Stimulated activated CD4-positive, alpha-beta T cell treated with anti-CD3 and anti-CD28 coated beads, Interleukin-4, amount 100 ng/mL, for 4 hours (primary cell): ENCODE measurements around the gene PON3.

Experiments used
- DNase-seq, 2 experiments: peaks; one replicate each; pipeline ENCODE4 v3.0.0-alpha.2; 2020

PON3 gene

DNA sequence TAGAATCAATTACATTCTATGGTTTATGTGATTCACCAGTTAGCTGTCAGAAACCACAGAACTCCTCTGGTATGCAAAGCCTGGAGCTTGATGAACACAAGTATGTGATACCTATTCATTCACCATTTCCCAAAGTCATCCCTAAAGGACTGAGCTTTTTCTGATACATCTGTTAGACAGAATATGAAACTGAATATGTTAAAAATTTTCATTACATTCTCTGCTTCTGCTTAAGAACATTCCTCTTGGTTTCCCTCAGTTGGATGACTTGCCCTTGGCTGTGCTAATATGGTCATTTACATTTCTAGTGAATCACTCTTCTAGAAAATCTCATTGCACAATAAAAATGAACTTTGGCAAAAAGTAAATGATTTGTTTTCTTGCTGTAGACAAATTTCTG lies 61.1 kb downstream of the PON3 start:
- no peak for DNase-seq

DNA sequence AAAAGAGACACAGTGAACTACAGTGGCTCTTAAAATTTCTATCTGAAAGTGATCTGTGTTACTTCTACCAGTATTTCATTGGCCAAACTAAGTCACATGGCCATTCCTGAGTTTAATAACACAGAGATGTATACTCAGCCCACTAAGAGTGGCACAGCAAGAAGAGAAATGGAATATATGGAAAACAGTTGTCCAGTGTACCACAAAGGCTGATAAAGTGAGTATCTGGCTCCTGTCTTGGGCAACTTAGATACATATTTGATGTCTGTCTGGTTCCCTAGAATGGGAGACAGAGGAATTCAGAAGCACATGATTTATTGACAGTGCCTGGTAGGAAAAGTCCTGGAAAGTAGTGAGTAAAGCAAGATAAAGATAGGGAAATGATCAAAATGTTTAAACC lies 61.7 kb downstream of the PON3 start:
- DNase-seq: no peak

GRCh38 chr7:95330961-95331337 lies 65.2 kb downstream of the PON3 start:
- no peak for DNase-seq

DNA sequence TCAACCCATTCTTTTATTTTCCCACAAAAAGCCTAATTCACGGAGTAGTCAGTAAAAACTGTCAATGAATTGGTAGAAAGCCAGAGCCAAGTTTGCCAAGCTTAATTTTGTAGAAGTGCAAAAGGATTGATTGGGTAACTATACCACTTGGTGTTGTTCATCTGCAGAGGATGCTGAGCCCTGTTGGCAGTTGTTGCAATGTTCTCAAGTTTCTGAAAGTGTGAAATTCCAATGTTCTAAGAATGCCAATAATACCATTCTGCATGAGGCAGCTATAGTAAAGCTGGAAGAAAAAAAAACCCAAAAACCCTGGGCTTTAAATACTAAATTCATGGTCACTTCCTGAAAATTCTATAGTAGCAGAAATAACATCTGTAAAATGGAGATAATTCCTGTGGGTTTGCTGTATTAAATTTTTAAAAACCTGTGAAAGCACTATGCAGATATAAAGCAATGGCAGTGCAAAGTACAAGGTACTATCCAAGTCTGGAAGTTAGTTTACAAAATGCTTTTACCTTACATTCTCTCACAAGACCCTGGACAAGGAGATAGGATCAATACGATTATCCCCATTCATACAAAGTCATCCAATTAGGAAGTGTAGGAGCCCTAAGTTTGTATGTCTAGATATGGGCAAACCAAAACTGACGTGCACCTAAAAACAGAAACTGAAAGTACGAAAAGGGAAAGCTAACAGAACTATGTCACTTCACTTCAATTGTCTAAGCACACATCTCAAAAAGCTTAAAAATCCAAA lies 65.8 kb downstream of the PON3 start:
- DNase-seq: no peak

GRCh38 chr7:95327356-95327755 lies 68.8 kb downstream of the PON3 start:
- DNase-seq: no peak

DNA sequence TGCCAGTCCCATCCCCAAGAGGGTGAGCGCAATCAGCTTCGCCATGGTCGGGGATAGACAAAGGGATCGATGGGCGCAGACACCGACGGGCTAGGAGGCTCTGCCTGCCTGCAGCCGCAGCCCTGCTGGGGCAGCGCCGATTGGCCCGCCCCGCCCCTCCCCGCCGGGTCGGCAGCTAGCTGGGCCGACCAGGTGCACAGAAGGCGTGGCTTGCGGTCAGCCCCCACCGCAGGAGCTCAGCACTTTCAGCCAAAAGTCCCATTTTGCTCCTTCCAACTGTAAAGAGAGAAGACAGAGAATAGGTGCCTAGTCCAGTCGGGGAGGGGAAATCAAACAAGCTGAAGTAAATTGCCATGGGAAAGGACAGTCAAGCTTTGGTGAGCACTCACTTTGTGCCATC lies 71.7 kb downstream of the PON3 start, which contains the start of gene PON1:
Gene PON1, minus strand, starts transcription at position 102 of the 400 bp plus-strand sequence. Its CDS starts 57 bp downstream, at position 45.
- DNase-seq: no peak

GRCh38 chr7:95323410-95324129 lies 72.6 kb downstream of the PON3 start:
- no peak for DNase-seq

DNA sequence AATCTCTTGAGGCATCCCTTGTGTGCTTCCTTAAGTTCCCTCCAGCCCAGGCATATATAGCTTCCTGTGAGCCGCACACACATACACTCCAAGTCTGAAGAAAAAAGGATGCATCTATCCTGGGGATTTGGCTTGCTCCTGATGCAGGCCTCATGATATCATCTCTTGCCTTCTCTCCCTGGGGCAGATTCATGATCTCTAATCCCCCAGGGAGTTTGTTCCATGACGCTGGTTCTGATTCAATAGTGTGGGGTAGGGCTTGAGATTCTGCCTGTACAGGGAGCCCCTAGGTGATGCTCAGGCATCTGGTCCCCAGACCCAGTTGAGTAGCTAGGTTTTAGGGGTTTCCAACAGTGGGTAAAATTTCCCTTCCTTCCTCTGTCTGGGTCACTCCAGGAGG lies 73.3 kb downstream of the PON3 start:
- DNase-seq: no peak

GRCh38 chr7:95322396-95322795 lies 73.8 kb downstream of the PON3 start:
- DNase-seq: no peak

DNA sequence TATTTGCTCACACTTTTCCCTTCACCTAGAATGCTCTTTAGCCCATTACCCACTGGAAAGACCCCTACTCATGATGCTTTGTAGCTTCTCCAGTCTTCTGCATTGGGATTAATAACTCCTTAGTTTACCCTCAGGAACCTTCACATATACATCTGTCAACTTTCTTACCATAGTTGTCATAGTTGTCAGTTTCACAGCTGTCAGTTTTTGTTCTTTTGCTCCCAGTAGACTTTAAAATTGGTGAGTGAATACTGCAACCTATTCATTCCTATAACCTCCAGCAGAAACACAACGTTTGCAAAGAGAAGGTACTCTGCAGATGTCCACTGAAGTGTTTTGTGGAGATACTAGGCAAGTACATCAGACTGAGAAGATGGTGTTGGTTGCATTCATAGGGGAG lies 74.5 kb downstream of the PON3 start:
- no peak for DNase-seq

DNA sequence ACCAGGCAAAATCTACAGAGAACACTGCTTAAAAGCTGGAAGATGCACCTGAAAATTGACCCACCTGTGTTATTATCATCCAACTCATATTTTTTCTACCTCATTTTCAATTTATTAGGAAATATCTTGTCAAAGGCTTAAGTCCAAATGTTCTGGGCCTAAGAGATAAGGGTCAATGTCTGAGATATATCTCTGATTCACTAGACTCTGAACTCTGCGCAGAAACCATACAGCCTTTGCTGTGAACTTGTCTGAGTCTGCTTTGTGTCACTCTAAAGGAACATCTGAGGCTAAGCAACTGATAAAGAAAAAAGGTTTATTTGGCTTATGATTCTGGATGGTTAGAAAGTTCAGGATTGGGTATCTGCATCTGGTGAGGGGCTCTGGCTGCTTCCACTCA lies 75.5 kb downstream of the PON3 start:
- no peak for DNase-seq

GRCh38 chr7:95319570-95319969 lies 76.6 kb downstream of the PON3 start:
- no peak for DNase-seq

- DNase-seq: no peak
These were observed 77.6 kb downstream of the PON3 start for GRCh38 chr7:95318501-95319100.

DNA sequence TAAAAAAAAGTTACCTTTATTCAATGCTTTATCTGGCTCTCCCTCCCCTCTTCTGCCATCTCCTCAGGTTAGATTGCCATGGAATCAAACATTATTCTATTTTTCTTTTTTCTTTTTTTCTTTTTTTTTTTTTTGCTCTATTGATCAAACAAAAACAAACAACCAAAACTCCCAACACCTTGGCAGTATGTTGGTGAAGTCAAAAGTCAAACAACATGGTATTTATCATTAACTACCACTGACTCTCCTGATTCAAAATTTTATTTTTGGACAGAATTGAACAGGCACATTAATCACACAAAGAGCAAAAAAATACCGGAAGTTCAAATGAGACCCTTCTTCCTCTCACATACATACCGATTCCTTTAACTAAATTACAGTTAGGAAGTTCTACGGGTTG lies 78.2 kb downstream of the PON3 start:
- DNase-seq: no peak

DNA sequence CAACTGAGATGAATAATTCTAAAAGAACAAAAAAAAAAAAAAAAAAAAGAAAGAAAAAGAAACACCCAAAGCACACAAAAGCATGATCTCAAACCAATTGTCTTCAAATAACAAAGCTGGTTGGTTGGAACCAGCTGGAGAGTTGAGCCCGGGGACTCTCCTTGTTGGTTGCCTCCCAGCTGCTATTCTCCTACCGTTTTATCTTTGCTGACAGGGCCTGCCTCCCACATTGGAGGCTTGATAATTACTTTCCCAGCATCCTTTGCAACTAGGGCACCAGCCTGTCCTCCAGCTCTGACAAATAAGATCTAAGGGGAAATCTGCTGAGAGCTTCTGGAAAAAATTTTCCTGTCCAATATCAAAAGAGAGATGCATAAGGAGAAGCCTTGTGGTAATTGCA lies 78.6 kb downstream of the PON3 start:
- DNase-seq: no peak

GRCh38 chr7:95316588-95316987 lies 79.6 kb downstream of the PON3 start:
- DNase-seq: no peak

DNA sequence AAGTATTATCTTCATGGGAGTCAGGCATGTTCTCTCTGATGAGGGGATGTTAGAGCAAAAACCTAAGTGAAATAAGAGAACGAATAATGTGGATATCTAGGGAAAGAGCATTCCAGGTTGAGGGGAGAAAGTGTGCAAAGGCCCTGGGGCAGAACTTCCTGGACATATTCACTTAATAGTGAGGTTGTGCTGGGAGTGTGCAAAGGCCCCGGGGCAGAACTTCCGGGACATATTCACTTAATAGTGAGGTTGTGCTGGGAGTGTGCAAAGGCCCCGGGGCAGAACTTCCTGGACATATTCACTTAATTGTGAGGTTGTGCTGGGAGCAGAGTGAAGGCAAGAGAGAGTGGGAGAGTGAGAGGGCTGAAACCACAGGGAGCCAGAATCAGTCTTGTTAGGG lies 83.6 kb downstream of the PON3 start:
- DNase-seq: no peak

DNA sequence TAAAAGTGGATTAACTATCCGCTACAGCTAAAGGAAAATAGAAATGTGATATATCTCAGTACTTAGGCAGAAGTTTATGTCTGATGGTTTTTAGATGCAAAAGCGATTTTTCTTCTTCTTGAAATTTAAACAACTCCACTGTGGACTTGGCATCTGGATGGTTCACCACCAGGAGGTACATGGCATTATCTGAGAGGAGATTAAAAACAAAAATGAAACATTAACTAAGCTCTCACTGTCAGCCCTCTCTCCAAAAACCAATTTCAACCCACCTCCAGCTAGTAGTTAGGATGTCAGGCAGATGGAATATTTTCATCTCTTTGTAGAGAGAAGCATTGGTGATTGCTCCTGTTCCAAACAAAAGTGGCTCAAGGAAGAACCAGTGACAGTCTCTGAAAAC lies 84.8 kb downstream of the PON3 start:
- no peak for DNase-seq

DNA sequence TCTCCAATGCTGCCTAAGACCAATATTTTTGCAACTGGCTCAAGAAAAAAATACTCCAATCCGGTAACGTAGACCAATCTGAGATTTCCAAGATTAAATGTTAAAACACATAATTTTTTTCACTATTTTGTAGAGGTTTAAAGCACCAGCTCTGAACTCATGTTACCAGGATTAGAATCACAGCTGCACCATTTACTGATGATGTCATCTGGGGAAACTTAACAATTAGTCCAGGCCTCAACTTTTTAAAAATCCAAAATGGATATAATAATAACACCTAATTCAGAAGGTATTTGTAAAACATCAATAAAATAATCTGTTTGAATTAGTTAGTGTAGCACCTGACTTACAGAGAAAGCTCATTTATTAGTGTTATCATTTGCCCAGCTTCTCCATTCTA lies 86.2 kb downstream of the PON3 start:
- DNase-seq: no peak
